HepG2 (cell line): Measurements from ENCODE around the gene STK25. TPM values are rescaled to one million over a fixed set of nuclear protein-coding genes. Genes with fewer than 3 reads are reported as not detected.

Experiments used
- ATAC-seq: fragments of 200-7000 bp; cut with Tn5 transposase; 3 replicates; pipeline ENCODE4 v1.9.1; 2020; ENCODE audit warnings: mild to moderate bottlenecking, moderate library complexity
- BruUV-seq: library from RNA; stranded (reverse); fragments of 400-500 nt; replicated peaks from 2 replicates; lab custom pipeline; 2021; lab: Mats Ljungman, UMichigan
- CTCF ChIA-PET: fragments of 300-600 bp; formaldehyde crosslinking; extraction: SDS; loops from one replicate; lab custom pipeline; 2021; ENCODE audit warnings: low total read pairs, inconsistent platforms, low intra/inter-chr PET ratio; lab: Yijun Ruan, JAX
- POLR2A ChIA-PET: fragments of 350-600 bp; sonication (Branson Sonifier 250); formaldehyde crosslinking; loops from one replicate; lab custom pipeline; 2020; ENCODE audit warnings: antibody characterized with exemption, inconsistent platforms; lab: Yijun Ruan, JAX
- DNase-seq: peaks from one replicate; pipeline ENCODE4 v3.0.0-alpha.2; 2015; ENCODE audit warnings: low spot score
- FAIRE-seq: peaks from 3 replicates; lab custom pipeline; 2011; peaks lifted over from hg19 to GRCh38; lab: Jason Lieb, UNC
- H2AFZ ChIP-seq: one replicate; pipeline ENCODE4 v1.6.1; 2011; ENCODE audit warnings: low read length, inconsistent platforms
- H3K27ac ChIP-seq: fragments of 300-600 bp; 3 replicates; pipeline ENCODE4 v1.8.0; 2011; ENCODE audit warnings: mixed run types, mild to moderate bottlenecking, mixed read lengths, low read length, inconsistent platforms; ENCODE audit not compliant: insufficient read depth; ENCODE audit errors: extremely low read length
- H3K27me3 ChIP-seq, 2 experiments: fragments of 200-600 bp in 1 of 2; 2 replicates in 1 of 2; 3 replicates in 1 of 2; pipeline versions ENCODE4 v1.6.0 to v1.8.0; 2011; ENCODE audit warnings: low read length in 2 of 2, mild to moderate bottlenecking in 2 of 2, moderate library complexity in 2 of 2, inconsistent platforms in 1 of 2; ENCODE audit not compliant: insufficient read depth in 2 of 2, control insufficient read depth in 1 of 2
- H3K36me3 ChIP-seq, 2 experiments: fragments of 200-600 bp in 1 of 2; replicated peaks in 1 of 2; 2 replicates in 1 of 2; 3 replicates in 1 of 2; pipeline versions ENCODE4 v1.5.1 to v1.8.0; 2011; ENCODE audit warnings: low read length in 2 of 2, inconsistent platforms in 1 of 2; ENCODE audit not compliant: insufficient read depth in 2 of 2, control insufficient read depth in 1 of 2
- H3K4me1 ChIP-seq: 2 replicates; pipeline ENCODE4 v1.5.1; 2012; ENCODE audit warnings: low read length, inconsistent platforms; ENCODE audit not compliant: insufficient read depth
- H3K4me2 ChIP-seq: 2 replicates; pipeline ENCODE4 v1.6.0; 2011; ENCODE audit warnings: low read depth, low read length, inconsistent platforms
- H3K4me3 ChIP-seq, 3 experiments: fragments of 200-600 bp in 1 of 3; sonication (generic), shearing (Covaris generic) in 1 of 3; replicated peaks in 1 of 3; 2 replicates each; pipeline ENCODE4 v1.5.1; 2011 to 2016; ENCODE audit warnings: low read length in 3 of 3, inconsistent platforms in 2 of 3, low read depth in 2 of 3, mild to moderate bottlenecking in 2 of 3, control low read depth in 1 of 3, mixed read lengths in 1 of 3; ENCODE audit not compliant: insufficient read depth in 1 of 3
- H3K79me2 ChIP-seq: one replicate; pipeline ENCODE4 v1.6.1; 2011; ENCODE audit warnings: low read length, inconsistent platforms; ENCODE audit not compliant: insufficient read depth
- H3K9ac ChIP-seq: 2 replicates; pipeline ENCODE4 v1.6.0; 2011; ENCODE audit warnings: mild to moderate bottlenecking, low read depth, low read length, inconsistent platforms; ENCODE audit not compliant: insufficient read depth
- H3K9me3 ChIP-seq: 2 replicates; pipeline ENCODE4 v1.5.1; 2012; ENCODE audit warnings: mild to moderate bottlenecking, low read length
- H4K20me1 ChIP-seq: 2 replicates; pipeline ENCODE4 v1.6.0; 2011; ENCODE audit warnings: inconsistent platforms, mild to moderate bottlenecking, low read length, moderate library complexity; ENCODE audit not compliant: insufficient read depth
- AGO2 ChIP-seq: fragments of 200-400 bp; formaldehyde crosslinking; optimal IDR thresholded peaks from 2 replicates; pipeline ENCODE3; 2017; ENCODE audit warnings: mild to moderate bottlenecking, low read depth, low read length, moderate library complexity
- ATM ChIP-seq: fragments of 450-650 bp; IDR thresholded peaks from 2 replicates; pipeline ENCODE4 v1.7.1; 2017; ENCODE audit warnings: mild to moderate bottlenecking, borderline replicate concordance
- BRCA1 ChIP-seq: sonication (generic); formaldehyde crosslinking; IDR thresholded peaks from 2 replicates; pipeline ENCODE4 v1.4.0; 2020; ENCODE audit warnings: missing genetic modification reagents
- MAF1 ChIP-seq: sonication (generic); formaldehyde crosslinking; IDR thresholded peaks from 2 replicates; pipeline ENCODE4 v1.5.0; 2020; ENCODE audit warnings: missing genetic modification reagents, borderline replicate concordance
- PRPF4 ChIP-seq: fragments of 200-400 bp; formaldehyde crosslinking; IDR thresholded peaks from 2 replicates; pipeline ENCODE4 v1.6.1; 2016; ENCODE audit warnings: low read length, low read depth; ENCODE audit not compliant: poor library complexity, severe bottlenecking
- SRSF1 ChIP-seq: fragments of 200-400 bp; formaldehyde crosslinking; optimal IDR thresholded peaks from 2 replicates; pipeline ENCODE3; 2017; ENCODE audit warnings: mild to moderate bottlenecking, low read depth, low read length, moderate library complexity
- ZBTB38 ChIP-seq: sonication (generic); formaldehyde crosslinking; IDR thresholded peaks from 2 replicates; pipeline ENCODE4 v1.5.1; 2020; ENCODE audit warnings: mild to moderate bottlenecking, missing genetic modification reagents
- ZBTB42 ChIP-seq: sonication (generic); formaldehyde crosslinking; IDR thresholded peaks from 2 replicates; pipeline ENCODE4 v1.5.0; 2020; ENCODE audit warnings: mild to moderate bottlenecking, missing genetic modification reagents
- ZBTB7B ChIP-seq: sonication (generic); formaldehyde crosslinking; IDR thresholded peaks from 2 replicates; pipeline ENCODE4 v1.4.0; 2020; ENCODE audit warnings: missing genetic modification reagents
- ZFP37 ChIP-seq: sonication (generic); formaldehyde crosslinking; IDR thresholded peaks from 2 replicates; pipeline ENCODE4 v1.4.0; 2020; ENCODE audit warnings: missing genetic modification reagents, borderline replicate concordance
- ZNF282 ChIP-seq: fragments of 450-650 bp; IDR thresholded peaks from 2 replicates; pipeline ENCODE4 v1.6.1; 2018; ENCODE audit not compliant: partially characterized antibody
- ZNF337 ChIP-seq: sonication (generic); formaldehyde crosslinking; IDR thresholded peaks from 2 replicates; pipeline ENCODE4 v1.5.1; 2020; ENCODE audit warnings: missing genetic modification reagents, low read depth, mild to moderate bottlenecking, borderline replicate concordance
- ZNF33A ChIP-seq: sonication (generic); formaldehyde crosslinking; IDR thresholded peaks from 2 replicates; pipeline ENCODE4 v1.5.1; 2020; ENCODE audit warnings: missing genetic modification reagents, mild to moderate bottlenecking, moderate library complexity, borderline replicate concordance
- ZNF460 ChIP-seq: sonication (generic); formaldehyde crosslinking; IDR thresholded peaks from 2 replicates; pipeline ENCODE4 v1.5.1; 2020; ENCODE audit warnings: missing genetic modification reagents, mild to moderate bottlenecking, borderline replicate concordance
- ZNF83 ChIP-seq: sonication (generic); formaldehyde crosslinking; IDR thresholded peaks from 2 replicates; pipeline ENCODE4 v1.4.0; 2020; ENCODE audit warnings: missing genetic modification reagents, mild to moderate bottlenecking, borderline replicate concordance
- WGBS: methylation state at CpG from one replicate; pipeline ENCODE4 v1.1.6; 2017; ENCODE audit warnings: low lambda C conversion rate; 5-methylcytosine and 5-hydroxymethylcytosine counted together
- in situ Hi-C: cut with HindIII; loops from 2 replicates; pipeline ENCODE4 v1.10.0; 2017; ENCODE audit warnings: low pct_unique_long_range_greater_than_20kb; ENCODE audit not compliant: extremely low pct_ligation_motif_present
- intact Hi-C: fragments of 100-400 bp; cut with micrococcal nuclease; formaldehyde crosslinking; loops from one replicate; pipeline ENCODE4 v1.10.0; 2022; ENCODE audit not compliant: unreplicated experiment
- polyA plus RNA-seq, 8 experiments: library from polyadenylated mRNA; depleted of rRNA in 3 of 8; stranded (reverse) in 7 of 8; unstranded in 1 of 8; fragments of >200 nt; fragmentation: Illumina TruSeq in 4 of 8; extraction: Trizol in 4 of 8; gene quantifications; 2 replicates each; pipeline versions ENCODE4 v1.2.1 to v1.2.3, GENCODE V29; 2011 to 2016; ENCODE audit warnings: low read depth in 4 of 8, missing spikeins in 1 of 8, mixed read lengths in 1 of 8; ENCODE audit not compliant: insufficient read depth in 1 of 8
- total RNA-seq, 5 experiments: library from RNA; depleted of rRNA; stranded (reverse); fragments of >200 nt; fragmentation: Illumina TruSeq; extraction: Trizol; gene quantifications; 2 replicates each; pipeline ENCODE4 v1.2.3, GENCODE V29; 2016; ENCODE audit warnings: low read depth in 1 of 5
- TF ChIP-seq, protein P1 (sequence below): IDR thresholded peaks from 2 replicates; pipeline ENCODE4 v1.6.1; 2016; ENCODE audit warnings: mild to moderate bottlenecking, missing biosample characterization, missing genetic modification reagents
- TF ChIP-seq, protein P2 (sequence below), 2 experiments: fragments of 450-650 bp in 1 of 2; sonication (generic) in 1 of 2; formaldehyde crosslinking in 1 of 2; IDR thresholded peaks; 2 replicates each; pipeline versions ENCODE4 v1.6.1 to v1.8.0; 2016 to 2022; ENCODE audit warnings: antibody characterized with exemption in 1 of 2, mild to moderate bottlenecking in 1 of 2, missing genetic modification reagents in 1 of 2

STK25 gene
- total and polyA plus RNA-seq, 2 of the 13 experiments (the other 11 are each of a cell fraction or from before 2014, with no cell fraction given) = 177 to 481 TPM

- no peak overlapping the region for H3K4me2 ChIP-seq
- H3K4me3 ChIP-seq = no peak overlapping the region
- no peak overlapping the region for H3K9ac ChIP-seq
- intact Hi-C loops = no loop called here
- no peaks in the 10 kb centered on the region for H4K20me1 ChIP-seq
- TF ChIP-seq, protein P1, sequence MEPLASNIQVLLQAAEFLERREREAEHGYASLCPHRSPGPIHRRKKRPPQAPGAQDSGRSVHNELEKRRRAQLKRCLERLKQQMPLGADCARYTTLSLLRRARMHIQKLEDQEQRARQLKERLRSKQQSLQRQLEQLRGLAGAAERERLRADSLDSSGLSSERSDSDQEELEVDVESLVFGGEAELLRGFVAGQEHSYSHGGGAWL (CRISPR knock-in tag) = no peak
- no peak for TF ChIP-seq ZNF282
- no peak for TF ChIP-seq MAF1 (CRISPR knock-in tag)
- no peak for TF ChIP-seq ZBTB42 (CRISPR knock-in tag)
- no peak for TF ChIP-seq PRPF4
- no peak for TF ChIP-seq ZBTB7B (CRISPR knock-in tag)
- no peak for TF ChIP-seq ZNF33A (CRISPR knock-in tag)
- no peak for TF ChIP-seq AGO2
- TF ChIP-seq ZNF337 (CRISPR knock-in tag) = no peak
- no peak for TF ChIP-seq BRCA1 (CRISPR knock-in tag)
- TF ChIP-seq ZNF460 = no peak
- TF ChIP-seq ZBTB38 (CRISPR knock-in tag) = no peak
- TF ChIP-seq, protein P2, sequence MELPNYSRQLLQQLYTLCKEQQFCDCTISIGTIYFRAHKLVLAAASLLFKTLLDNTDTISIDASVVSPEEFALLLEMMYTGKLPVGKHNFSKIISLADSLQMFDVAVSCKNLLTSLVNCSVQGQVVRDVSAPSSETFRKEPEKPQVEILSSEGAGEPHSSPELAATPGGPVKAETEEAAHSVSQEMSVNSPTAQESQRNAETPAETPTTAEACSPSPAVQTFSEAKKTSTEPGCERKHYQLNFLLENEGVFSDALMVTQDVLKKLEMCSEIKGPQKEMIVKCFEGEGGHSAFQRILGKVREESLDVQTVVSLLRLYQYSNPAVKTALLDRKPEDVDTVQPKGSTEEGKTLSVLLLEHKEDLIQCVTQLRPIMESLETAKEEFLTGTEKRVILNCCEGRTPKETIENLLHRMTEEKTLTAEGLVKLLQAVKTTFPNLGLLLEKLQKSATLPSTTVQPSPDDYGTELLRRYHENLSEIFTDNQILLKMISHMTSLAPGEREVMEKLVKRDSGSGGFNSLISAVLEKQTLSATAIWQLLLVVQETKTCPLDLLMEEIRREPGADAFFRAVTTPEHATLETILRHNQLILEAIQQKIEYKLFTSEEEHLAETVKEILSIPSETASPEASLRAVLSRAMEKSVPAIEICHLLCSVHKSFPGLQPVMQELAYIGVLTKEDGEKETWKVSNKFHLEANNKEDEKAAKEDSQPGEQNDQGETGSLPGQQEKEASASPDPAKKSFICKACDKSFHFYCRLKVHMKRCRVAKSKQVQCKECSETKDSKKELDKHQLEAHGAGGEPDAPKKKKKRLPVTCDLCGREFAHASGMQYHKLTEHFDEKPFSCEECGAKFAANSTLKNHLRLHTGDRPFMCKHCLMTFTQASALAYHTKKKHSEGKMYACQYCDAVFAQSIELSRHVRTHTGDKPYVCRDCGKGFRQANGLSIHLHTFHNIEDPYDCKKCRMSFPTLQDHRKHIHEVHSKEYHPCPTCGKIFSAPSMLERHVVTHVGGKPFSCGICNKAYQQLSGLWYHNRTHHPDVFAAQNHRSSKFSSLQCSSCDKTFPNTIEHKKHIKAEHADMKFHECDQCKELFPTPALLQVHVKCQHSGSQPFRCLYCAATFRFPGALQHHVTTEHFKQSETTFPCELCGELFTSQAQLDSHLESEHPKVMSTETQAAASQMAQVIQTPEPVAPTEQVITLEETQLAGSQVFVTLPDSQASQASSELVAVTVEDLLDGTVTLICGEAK (IDR thresholded peaks at IDR 0.05) = no peak
- TF ChIP-seq, protein P2 (CRISPR knock-in tag; IDR thresholded peaks at IDR 0.05) = no peak
- TF ChIP-seq ZFP37 (CRISPR knock-in tag) = no peak
- TF ChIP-seq SRSF1 = no peak
- TF ChIP-seq ZNF83 = no peak
- TF ChIP-seq ATM = no peak
- ChIA-PET POLR2A (no interaction called here), CTCF (no interaction called here)
- no peaks in the 10 kb centered on the region for H3K9me3 ChIP-seq
- H3K4me1 ChIP-seq = no peaks in the 10 kb centered on the region
- in situ Hi-C loops = no loop called here
- DNase-seq (no peak), ATAC-seq (no peak; the same call in 2 of the 3 replicates), FAIRE-seq (no peak)
- H2AFZ ChIP-seq = no peak overlapping the region
- H3K36me3 ChIP-seq = no peaks in the 10 kb centered on the region
- WGBS = 92% methylated on average over 1 of the region's 3 CpGs
- no peaks in the 10 kb centered on the region for H3K27me3 ChIP-seq
- H3K27ac ChIP-seq = no peak overlapping the region
- H3K79me2 ChIP-seq = no peaks in the 10 kb centered on the region
- no TSS peak for BruUV-seq
Measured at GRCh38 chr2:241473399-241473798, 35.0 kb downstream of the STK25 start.
